ENCODE measurements around the gene FAHD1. TPM values are rescaled to one million over a fixed set of nuclear protein-coding genes. Genes with fewer than 3 reads are reported as not detected.

Gene FAHD1
- total RNA-seq, 1 donor from 2014 or later, result 13.8 TPM

- intact Hi-C loops (cut with DNase I), result no loop called here
- ATAC-seq, result no peak
Measured at GRCh38 chr16:1810536-1810935, 16.5 kb upstream of the FAHD1 start.

DNA sequence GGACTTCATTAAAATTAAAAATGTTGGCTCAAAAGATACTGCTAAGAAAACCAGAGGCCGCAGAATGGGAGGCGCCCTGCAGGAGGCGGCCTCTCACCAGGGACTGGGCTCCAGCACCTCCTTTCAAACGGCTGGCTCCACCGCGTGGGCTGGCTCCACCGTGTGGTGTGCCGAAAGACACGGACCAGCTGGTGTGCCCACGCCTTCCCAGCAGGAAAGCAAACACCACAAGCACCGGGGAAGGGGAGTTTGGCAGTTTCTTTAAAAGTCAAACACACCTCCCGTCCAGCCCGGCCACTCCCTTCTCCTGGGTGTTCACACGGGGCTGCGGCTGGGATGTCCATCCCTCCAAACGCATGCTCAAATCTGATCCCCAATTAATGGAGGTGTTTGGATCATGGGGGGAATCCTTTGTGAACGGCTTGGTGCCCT lies 14.3 kb upstream of the FAHD1 start:
- DNase-seq (ENCODE audit: low spot score) (peak; percentile 78), ATAC-seq (peak; percentile 86)
- intact Hi-C loops (cut with DNase I), result no loop called here

More at GRCh38 chr16:1810536-1810935, 16.5 kb upstream of the FAHD1 start:
- DNase-seq (ENCODE audit: low spot score), result no peak

DNA sequence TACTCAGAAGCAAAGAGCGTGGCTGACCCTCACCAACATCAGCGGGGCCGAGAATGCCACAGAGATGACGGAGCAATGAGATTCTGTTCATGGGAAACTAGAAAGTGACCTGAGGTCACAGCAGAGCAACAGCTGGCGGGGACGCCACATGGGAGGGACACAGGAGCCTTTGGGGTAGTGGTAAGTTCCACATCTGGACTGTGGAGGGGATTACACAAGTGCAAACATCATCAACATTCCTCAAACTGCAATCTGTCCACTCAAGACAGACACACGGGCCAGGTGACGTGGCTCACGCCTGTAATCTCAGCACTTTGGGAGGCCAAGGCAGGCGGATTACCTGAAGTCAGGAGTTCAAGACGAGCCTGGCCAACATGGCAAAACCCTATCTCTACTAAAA lies 11.5 kb upstream of the FAHD1 start:
- ATAC-seq, result peak; percentile 77
- DNase-seq (ENCODE audit: low spot score), result no peak
- intact Hi-C loops (cut with DNase I), result no loop called here

DNA sequence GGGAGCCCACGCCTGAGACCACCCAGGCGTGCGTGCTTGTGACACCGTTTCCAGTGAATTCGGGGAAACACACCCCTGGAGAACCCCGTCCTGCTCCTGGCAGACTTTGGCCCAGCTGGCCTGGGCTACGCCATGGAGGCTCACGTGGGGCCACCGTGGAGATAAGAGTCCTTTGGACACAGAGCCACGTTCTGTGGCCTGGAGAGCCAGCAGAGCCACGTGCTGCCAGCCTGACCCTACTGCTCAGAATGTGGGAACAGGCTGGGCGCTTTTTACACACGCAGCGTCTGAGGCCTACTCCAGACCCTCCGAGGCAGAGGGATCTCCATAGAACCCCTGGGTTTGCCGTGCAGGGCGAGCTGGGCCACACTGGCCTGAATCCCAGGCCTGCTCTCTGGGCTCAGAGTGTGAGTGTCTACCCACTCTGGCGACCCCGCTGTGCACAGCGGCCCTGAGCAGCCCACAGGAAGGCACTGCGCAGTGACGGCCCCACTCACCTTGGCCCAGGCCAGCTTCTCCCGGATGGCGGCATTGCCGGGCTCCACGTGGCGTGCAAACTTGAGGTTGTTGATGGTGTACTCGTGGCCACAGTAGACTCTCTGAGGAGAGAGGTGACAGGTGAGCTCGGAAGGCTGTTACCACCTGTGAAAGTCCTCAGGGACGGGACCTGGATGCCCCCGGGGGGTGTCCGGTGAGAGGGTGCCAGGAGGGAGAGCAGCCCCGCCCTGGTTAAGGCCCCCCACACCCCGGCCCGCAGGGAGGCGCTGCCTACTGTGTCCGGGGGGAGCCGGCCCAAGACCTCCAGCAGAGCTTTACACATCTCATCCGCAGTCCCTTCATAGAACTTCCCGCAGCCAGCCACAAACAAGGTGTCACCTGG lies 10.4 kb upstream of the FAHD1 start:
- intact Hi-C loops (cut with DNase I), result no loop called here
- DNase-seq (ENCODE audit: low spot score) (no peak), ATAC-seq (no peak)

DNA sequence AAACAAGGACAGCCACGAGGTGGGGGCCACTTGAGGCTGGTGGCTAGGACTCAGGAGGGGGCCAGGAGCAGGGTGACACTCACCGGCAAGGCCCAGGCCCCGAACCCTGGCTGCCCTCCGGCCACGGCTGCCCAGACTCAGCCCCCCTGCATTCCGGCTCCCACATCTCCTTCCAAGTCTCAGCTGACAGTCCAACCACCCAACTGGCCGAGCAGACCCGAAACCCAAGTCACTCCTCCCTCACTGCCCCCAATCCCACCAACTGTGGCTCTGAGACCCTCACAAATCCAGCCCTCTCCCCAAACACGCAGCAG lies 9.8 kb upstream of the FAHD1 start:
- no peak for DNase-seq (ENCODE audit: low spot score)
- no peak for ATAC-seq
- intact Hi-C loops (cut with DNase I), result no loop called here

DNA sequence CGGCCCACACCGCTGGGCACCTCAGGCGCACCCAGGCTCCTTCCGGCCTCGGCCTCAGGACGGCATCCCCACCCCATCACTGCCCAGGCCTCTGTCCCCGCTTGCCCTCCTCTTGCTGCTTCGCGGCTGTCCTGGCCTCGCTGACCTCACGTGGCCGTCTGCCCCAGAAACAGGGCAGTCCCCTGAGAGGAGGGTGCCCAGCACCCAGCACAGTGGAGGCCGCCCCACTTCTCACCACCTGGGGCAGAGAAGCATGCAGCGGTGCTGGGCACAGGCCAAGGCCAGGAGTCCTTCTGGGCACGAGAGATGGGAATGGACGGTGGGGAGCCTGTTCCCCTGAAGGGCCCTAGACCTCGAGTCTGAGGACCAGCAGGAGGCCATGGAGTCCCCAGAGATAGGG lies 9.3 kb upstream of the FAHD1 start:
- intact Hi-C loops (cut with DNase I), result no loop called here
- DNase-seq (ENCODE audit: low spot score) (no peak), ATAC-seq (no peak)

DNA sequence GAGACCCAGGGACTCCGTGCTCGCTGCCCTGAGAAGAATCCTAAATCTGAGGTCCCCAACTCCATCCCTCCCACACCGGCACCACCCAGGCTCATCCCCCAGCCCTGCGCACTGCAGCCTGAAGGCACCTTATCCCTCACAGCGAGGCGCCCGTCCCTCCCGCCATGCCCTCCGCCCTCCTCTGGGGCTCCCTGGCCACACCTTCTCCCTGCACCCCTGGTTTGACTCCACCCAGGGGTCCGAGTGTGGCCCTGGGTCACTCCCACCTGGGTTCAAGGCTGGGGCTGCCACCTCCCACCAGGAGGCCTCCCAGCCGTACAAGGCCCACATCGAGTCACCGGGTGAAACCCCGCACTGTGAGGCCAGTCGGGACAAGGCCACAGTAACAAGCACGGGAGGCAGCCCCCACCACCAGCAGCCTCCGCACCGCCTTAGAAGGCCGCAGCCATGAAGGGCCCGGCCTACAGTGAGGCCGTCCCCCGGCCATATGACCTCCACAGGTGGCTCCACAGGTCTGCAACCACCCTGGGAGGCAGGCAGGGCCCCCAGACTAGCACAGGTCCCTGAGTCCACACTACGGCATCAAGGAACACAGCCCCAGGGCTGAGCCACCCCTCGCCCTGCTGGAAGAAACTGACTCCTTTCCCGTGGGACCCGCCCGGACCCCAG lies 8.7 kb upstream of the FAHD1 start:
- ATAC-seq, result no peak
- intact Hi-C loops (cut with DNase I), result no loop called here
- no peak for DNase-seq (ENCODE audit: low spot score)

DNA sequence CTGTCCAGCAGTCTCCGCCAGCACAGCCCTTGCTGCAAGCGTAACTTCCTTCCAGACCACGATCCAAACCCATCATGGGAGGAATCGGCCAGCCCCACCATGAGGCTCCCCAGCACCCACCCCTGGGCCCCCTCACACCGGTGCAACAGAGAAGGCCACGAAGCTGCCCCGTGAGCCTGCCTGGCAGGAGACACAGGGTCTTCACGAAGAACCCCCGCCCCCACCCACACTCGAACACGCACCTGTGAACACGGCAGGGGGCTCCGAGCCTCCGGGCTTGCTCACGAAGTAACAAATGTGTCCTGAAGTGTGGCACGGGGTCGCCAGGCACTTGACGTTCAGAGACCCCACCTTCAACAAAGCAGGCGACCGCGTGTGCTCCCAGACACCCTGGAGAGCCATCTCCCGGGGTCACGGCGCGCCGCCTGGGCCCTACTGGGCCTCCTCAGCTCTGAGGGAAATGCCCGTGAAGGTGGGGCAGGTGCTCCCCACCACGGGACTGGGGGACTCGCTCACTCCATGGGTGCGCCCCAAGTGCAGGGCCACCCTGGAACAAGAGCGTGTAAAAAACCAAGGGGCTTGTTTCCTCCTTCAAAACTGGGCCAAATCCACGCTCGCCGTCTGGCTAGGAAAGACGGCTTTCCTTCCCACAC lies 8.0 kb upstream of the FAHD1 start:
- intact Hi-C loops (cut with DNase I), result no loop called here
- no peak for ATAC-seq
- no peak for DNase-seq (ENCODE audit: low spot score)

DNA sequence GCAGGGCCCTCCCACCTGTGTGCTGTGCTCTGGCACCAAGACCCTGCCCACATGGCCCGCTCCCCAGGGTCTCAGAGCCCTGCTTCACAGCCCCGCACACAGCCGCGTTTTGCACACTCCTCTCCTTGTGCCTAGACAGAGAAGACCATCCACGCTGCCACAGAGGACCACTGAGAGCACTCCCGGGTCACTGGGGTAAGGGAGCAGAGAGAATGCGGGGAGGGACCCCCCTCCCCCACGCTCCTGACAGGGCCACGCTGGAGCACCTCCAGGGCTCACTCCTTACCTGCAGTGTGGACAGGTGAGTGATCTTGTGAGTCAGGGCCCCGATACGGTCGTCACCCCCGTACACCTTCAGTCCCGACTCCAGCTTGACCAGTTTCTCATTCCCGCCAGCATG lies 7.4 kb upstream of the FAHD1 start:
- intact Hi-C loops (cut with DNase I), result no loop called here
- DNase-seq (ENCODE audit: low spot score) (no peak), ATAC-seq (no peak)

- intact Hi-C loops (cut with DNase I), result no loop called here
- ATAC-seq (no peak), DNase-seq (ENCODE audit: low spot score) (no peak)
Measured at GRCh38 chr16:1820096-1820945, 6.7 kb upstream of the FAHD1 start.

GRCh38 chr16:1820946-1821290 lies 6.1 kb upstream of the FAHD1 start:
- ATAC-seq (no peak), DNase-seq (ENCODE audit: low spot score) (peak; percentile 34)
- intact Hi-C loops (cut with DNase I), result no loop called here

GRCh38 chr16:1821861-1822611 lies 5.0 kb upstream of the FAHD1 start:
- intact Hi-C loops (cut with DNase I), result no loop called here
- no peak for ATAC-seq
- no peak for DNase-seq (ENCODE audit: low spot score)

- intact Hi-C loops (cut with DNase I), result no loop called here
- DNase-seq (ENCODE audit: low spot score), result no peak
- no peak for ATAC-seq
Measured at GRCh38 chr16:1822801-1823200, 4.2 kb upstream of the FAHD1 start.

- intact Hi-C loops (cut with DNase I), result no loop called here
- ATAC-seq, result no peak
Measured at GRCh38 chr16:1823821-1824220, 3.2 kb upstream of the FAHD1 start.

GRCh38 chr16:1825381-1825863 lies 1.6 kb upstream of the FAHD1 start:
- DNase-seq (ENCODE audit: low spot score) (no peak), ATAC-seq (no peak)
- intact Hi-C loops (cut with DNase I), result no loop called here

More at GRCh38 chr16:1823821-1824220, 3.2 kb upstream of the FAHD1 start:
- no peak for DNase-seq (ENCODE audit: low spot score)

DNA sequence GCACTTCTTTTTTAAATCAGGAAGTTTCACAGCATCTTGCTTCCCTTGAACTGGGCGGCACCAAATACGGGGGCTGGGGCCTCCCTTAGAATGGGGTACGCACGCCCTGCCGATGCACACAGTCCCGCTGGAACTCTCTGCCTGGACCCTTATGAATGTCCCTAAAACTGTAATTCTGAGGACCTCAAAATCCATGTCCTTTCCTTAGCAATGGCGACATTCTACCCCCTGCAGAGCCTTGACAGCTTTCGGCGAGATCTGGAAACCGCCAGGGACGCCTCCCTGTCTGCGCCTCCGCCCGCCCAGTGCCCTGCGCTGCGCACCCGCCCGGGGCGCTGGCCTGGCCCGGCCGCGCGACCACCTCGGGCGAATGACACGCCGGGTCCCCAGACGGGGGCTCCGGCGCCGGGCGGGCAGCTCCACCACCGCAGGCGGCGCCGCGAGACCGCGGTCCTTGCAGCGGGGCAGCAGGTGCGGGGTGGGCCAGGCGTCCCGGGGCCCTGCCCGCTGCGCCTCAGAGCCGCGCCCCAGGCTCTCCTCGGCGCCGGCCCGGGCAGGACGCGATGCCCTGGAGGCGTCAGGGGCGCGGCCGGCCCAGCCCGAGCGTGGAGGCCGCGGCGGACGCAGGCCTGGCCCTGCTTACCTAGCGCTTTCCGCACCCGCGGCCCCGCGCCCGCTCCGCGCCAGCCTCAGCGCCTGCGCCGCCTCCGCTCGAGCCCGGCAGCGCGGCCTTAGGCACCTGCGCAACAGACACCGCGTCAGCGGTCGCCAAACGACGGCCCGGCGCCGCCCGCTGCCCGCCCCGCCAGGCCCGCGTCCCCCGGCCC lies 929 bp upstream of the FAHD1 start:
- no peak for ATAC-seq
- peak; percentile 67 for DNase-seq (ENCODE audit: low spot score)
- intact Hi-C loops (cut with DNase I), result no loop called here

- intact Hi-C loops (cut with DNase I), result no loop called here
- DNase-seq (ENCODE audit: low spot score), result no peak
- no peak for ATAC-seq
Measured at GRCh38 chr16:1828645-1829410, 1.8 kb downstream of the FAHD1 start.

Measured in sciatic nerve (tissue), 2 donors.